HG02678 (cell line): ENCODE data around the gene HOXA7.

Experiments used
- ATAC-seq: cut with Tn5 transposase; IDR thresholded peaks from one replicate; pipeline ENCODE4 v1.9.1; 2021; ENCODE audit warnings: mild to moderate bottlenecking, moderate library complexity; ENCODE audit not compliant: unreplicated experiment

HOXA7 gene

DNA sequence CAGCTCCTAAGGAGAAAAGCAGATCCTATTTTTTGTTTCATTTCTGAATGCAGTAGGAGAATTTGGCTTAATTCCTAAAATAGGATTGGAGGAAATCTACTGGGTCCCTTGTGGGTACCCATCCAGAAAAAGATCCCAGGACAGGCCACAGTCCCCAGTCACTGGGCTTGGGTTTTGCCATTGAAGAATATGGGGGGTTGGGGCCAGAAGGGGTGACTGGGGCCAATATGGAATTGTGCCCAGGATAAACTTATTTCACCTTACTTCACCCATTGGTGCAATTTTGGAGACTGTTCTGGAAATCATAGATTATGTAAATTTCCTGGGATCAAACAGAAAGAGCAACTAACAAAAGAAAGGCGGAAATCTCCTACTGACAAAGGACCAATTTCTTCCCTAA is 18.0 kb downstream of the HOXA7 start:
- ATAC-seq: no peak

DNA sequence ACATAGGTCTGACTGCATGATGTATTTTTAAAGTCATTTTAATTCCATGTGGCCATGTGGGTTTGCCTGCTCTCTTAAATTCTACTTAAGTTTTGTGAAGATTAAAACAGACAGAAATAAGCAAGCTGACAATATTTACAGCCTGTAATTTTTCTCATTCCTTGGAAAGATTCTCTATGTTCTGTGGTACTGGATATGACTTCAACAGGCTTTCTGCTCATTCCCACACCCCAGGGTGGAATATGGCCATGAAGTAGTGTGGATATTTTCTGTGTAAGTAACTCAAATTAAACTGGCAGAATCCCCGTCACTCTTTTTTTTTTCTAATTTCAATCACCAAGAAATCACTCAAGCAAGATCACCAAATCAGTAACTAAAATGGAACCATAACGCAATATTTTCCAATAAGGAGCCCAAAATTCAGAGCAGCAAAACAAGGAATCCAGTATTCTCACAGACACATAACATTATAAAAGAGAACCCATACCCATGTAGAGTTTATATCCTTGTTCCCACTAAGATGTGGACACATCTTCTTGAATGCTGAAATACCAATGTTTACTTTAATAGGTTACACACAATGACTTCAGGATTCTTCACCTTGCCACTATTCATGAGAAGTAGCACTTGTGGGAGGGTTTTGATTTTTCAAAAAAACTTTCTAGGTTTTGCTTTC is 18.7 kb downstream of the HOXA7 start:
- ATAC-seq: no peak

DNA sequence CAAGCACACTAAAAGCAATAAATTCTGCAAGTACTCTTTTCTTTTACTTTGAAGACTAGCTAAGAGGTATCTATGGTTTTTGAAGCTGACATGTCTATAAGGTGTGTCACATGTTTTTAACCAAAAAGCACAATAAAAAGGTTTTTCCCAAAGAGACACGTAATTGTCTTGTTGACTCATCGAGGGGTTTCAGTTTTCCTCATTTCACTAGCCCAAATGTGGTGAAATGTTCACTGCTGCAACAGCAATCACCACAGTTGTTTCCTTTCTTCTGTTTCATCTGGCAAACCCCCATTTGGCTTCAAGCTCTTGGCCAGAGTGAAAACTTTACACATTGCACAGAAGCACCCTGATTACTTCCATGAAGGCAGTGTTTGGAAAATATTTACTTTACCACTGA is 22.1 kb downstream of the HOXA7 start:
- ATAC-seq: no peak

DNA sequence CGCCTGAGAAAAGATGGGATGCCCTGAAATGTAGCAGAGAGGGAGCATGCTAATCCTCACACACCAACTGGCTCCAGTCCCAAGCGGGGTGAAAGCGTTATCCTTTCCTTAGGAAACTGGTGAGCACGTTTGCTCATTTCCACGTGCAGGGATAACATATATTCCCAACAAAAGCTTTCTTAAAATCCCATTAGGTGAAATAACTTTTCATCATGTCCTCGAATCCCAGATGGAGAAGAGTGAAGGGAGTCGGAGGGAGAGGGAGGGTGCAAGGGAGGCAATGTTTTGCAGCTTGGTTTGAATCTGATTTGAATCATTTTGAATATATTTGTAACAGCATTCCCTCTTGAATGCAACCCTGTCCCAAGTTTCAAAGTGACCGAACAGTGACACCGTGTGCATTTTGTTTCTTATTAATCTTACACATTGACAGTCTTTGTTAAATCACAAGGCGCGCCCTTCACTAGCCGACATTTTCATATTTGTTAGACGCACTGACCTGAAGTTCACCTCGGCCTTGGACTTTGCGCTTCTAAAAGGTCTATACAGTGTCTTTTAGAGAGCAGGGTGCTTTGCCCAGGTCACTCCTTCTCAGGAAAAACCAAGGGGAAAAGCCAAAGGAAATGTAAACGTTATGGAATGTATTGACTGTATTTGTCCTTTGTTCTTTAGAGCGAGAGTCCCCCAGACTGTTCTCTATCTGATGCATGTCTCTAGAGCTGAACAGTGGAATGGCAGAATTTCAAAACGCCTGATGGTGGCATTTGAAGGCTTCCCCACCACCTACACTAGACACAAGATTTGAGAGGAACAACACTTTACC is 22.9 kb downstream of the HOXA7 start:
- ATAC-seq: no peak

GRCh38 chr7:27132978-27133377 is 23.5 kb downstream of the HOXA7 start:
- ATAC-seq: no peak

GRCh38 chr7:27132214-27132613 is 24.3 kb downstream of the HOXA7 start:
- ATAC-seq: no peak

GRCh38 chr7:27131390-27131819 is 25.1 kb downstream of the HOXA7 start:
- ATAC-seq: no peak

DNA sequence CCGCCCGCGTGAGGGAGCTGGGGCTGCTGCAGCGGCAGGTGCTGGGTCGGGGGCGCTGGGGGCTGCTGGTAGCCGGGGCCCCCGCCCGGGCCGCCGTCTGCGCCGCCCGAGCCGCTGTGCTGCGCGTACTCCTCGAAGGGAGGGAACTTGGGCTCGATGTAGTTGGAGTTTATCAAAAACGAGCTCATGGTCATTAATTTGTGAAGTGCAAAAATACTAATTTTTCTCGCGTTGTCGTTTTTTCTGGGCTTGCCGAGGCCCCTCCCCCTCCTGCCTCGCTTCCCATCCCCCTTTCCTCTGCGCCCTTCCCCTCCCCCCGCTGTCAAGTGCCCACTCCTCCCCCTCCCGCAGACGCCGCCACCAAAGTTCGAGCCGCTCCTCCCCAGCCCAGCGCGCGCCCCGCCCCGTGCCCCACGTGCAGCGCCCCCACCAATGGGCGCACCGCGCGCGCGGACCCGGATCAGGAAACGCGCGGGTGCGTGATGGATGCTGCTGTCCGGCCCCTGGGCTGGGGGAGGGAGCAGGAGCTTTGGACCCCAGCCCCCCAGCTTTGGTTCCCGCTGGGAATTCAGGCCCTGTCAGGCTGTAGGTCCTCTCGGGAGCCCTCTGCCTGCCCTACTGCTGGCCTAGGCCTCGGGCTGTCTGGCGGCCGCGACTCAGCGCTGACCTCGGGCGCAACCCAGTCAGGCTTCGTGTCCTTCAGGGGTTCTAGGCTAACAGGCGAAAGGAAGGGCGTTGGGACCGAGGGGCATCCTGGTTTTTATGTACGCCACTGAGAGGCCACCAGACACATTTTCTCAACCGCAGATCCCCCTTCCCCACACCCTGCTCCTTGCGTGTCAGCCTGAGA is 25.7 kb downstream of the HOXA7 start, which contains the start of gene HOXA4:
Gene HOXA4, minus strand, starts transcription at position 218 of the 850 bp plus-strand sequence. Its CDS starts 24 bp downstream, at position 194.
- peak; percentile 47 for ATAC-seq

GRCh38 chr7:27129729-27130539 is 26.5 kb downstream of the HOXA7 start:
- ATAC-seq: no peak

GRCh38 chr7:27128776-27129728 is 27.4 kb downstream of the HOXA7 start:
- ATAC-seq: no peak

GRCh38 chr7:27128034-27128433 is 28.4 kb downstream of the HOXA7 start:
- ATAC-seq: no peak

DNA sequence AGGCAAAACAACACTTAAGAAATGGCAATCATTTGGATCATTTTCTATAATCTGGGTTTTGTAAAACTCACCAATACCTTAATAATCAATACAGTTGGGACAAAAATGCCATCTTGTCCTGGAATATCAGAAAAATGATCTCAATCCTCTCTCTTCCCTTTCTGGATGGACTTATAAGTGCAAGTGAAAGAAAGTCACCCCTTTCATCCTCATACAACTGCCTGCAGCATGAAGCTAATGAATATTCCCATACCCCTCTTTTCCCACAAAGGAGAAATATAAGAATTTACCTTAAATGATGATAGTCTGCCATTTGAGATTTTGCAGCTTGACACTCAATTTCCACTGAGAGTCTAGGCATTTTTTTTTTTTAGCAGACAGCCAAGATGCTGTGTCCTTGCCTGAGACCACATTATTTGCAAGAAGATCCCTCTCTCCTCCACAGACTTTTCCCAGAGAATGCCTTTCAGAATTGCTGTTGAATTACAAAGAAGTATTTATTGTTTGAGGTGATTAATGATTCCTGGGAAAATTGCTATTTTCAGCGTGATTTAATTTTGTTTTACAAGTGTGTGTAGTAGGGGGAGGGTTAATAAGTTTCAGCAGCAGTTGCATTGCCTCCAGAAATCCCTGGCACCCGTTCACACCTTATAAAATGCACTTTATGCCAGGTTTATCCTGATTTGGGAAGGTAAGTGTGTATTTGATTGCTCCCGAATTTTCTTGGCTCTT is 29.7 kb downstream of the HOXA7 start:
- no peak for ATAC-seq

- no peak for ATAC-seq
Observed at GRCh38 chr7:27125986-27126394, 30.5 kb downstream of the HOXA7 start.

DNA sequence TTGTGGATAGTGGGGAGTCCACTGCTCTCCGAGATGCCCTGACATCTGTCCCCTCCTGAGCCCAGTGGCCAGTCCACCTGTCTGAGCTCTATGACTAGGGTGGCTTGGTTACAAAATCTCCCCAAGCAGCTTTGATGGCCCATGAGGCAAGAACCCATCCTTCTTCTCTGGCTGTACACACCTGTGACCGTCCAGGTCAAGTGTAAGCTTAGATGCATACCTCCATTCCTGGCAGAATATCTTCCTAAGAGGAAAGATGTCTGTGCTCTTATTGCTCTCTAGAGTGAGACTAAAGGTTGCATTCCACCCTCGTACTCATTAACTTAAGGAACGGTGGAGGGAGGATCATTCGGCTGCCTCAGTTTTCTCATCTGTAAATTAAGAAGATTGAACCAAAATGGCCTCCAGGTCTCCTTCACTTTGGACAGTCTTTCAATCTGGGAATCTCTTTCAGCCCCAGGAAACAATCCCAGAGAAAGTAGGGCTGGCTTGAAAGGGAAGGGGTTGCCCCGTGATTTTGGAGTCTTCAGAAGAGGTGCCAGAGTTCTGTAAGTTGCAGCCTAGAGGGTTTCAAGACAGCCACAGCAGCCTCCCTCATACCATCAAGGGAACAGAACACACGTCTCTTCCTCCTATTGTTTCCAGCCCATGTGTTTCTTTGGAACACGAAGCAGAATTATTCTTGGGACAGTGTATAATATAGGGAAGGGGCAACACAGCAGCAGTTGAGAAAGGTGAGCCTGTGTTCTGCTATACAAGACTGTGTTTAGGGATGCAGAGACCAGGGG is 31.4 kb downstream of the HOXA7 start:
- ATAC-seq: no peak

- no peak for ATAC-seq
Observed at GRCh38 chr7:27124096-27124901, 32.2 kb downstream of the HOXA7 start.

- ATAC-seq: no peak
Observed at GRCh38 chr7:27123477-27124053, 32.9 kb downstream of the HOXA7 start.

DNA sequence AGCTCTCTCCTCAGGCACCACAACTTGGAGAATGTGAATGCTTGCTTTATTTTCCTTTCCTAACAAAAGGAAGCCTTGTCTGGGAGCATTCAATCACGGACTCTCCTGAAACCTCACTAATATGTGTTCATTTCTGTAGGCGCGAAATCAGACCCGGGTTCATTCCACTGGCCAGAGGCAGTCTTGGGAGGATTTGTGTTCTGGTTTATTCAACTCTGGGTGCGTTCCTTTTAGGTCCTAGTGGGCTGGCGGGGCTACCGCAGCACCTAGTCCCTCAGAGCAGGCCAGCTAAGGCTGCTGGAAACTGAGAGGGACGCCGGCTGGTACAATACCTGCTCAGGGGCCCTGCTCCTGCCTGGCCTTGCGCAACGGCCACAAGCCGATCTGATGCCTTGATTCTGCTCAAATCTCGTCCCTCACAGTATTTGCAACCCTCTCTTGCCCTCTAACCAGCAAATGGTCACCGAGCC is 33.4 kb downstream of the HOXA7 start:
- no peak for ATAC-seq
